Measurements from ENCODE around the gene ARMC12.

DNA sequence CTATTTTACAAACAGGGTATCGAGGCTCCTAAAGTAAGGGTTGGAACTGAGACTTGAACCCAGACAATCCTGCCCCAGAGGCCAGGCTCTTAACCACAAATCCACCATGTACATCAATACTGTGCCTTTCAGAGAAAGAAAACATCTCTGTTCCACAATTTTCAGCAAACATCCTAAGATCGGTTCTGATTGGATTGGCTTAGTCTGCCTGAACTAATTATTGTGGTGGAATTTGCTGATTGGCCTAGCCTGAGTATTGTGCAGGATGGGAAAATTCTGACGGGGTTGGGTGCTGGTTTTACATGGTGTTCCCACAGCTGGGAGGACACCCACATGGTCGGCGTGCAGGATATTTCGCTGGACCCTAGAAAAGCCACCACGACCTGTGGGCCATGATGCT lies 43.9 kb downstream of the ARMC12 start, which contains the start of gene CLPSL1:
- TF ChIP-seq, protein P1, sequence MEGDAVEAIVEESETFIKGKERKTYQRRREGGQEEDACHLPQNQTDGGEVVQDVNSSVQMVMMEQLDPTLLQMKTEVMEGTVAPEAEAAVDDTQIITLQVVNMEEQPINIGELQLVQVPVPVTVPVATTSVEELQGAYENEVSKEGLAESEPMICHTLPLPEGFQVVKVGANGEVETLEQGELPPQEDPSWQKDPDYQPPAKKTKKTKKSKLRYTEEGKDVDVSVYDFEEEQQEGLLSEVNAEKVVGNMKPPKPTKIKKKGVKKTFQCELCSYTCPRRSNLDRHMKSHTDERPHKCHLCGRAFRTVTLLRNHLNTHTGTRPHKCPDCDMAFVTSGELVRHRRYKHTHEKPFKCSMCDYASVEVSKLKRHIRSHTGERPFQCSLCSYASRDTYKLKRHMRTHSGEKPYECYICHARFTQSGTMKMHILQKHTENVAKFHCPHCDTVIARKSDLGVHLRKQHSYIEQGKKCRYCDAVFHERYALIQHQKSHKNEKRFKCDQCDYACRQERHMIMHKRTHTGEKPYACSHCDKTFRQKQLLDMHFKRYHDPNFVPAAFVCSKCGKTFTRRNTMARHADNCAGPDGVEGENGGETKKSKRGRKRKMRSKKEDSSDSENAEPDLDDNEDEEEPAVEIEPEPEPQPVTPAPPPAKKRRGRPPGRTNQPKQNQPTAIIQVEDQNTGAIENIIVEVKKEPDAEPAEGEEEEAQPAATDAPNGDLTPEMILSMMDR (CRISPR knock-in tag; IDR thresholded peaks at IDR 0.05), result no peak
- TF ChIP-seq RFX5 (IDR thresholded peaks at IDR 0.05; ENCODE audit: low read depth, low read length) (no peak), ATF7 (IDR thresholded peaks at IDR 0.05) (no peak), ATF7 (CRISPR knock-in tag; IDR thresholded peaks at IDR 0.05) (no peak), ZKSCAN1 (IDR thresholded peaks at IDR 0.05; ENCODE audit: low read length) (no peak), IRF1 (CRISPR knock-in tag; IDR thresholded peaks at IDR 0.05; ENCODE audit: low read depth) (no peak), ELF4 (CRISPR knock-in tag; IDR thresholded peaks at IDR 0.05; ENCODE audit: borderline replicate concordance) (no peak), ZNF335 (CRISPR knock-in tag; IDR thresholded peaks at IDR 0.05) (no peak), CBFB (CRISPR knock-in tag; IDR thresholded peaks at IDR 0.05) (no peak), ATAD3A (CRISPR knock-in tag; IDR thresholded peaks at IDR 0.05) (no peak)

Data from HepG2 (cell line).